ENCODE results near the gene TRIM62.
"Not testable (repeated sequence)": the region's sequence is repeated elsewhere in the genome, so short reads cannot be mapped to it uniquely, and the experiment has no call there.

Gene TRIM62

GRCh38 chr1:33119532-33120217, 62.2 kb downstream of the TRIM62 start:
- FAIRE-seq, result no peak
- no peak for DNase-seq (ENCODE audit: insufficient read length, low spot score)
- TF ChIP-seq PAX5 (IDR thresholded peaks at IDR 0.05; ENCODE audit: insufficient read depth, low read length, severe bottlenecking) (no peak), POLR2A (IDR thresholded peaks at IDR 0.05; ENCODE audit: low read depth, low read length) (no peak), SPI1 (IDR thresholded peaks at IDR 0.05; ENCODE audit: low read depth, low read length) (no peak), POLR2AphosphoS5 (IDR thresholded peaks at IDR 0.05; ENCODE audit: low read depth, low read length) (no peak), POU2F2 (IDR thresholded peaks at IDR 0.05; ENCODE audit: low read depth, low read length) (no peak), TAF1 (IDR thresholded peaks at IDR 0.05; ENCODE audit: low read depth, low read length) (no peak)

GRCh38 chr1:33119050-33119449, 62.8 kb downstream of the TRIM62 start:
- DNase-seq (ENCODE audit: insufficient read length, low spot score), result no peak
- FAIRE-seq, result no peak

GRCh38 chr1:33118274-33118673, 63.6 kb downstream of the TRIM62 start:
- TF ChIP-seq POLR2A (IDR thresholded peaks at IDR 0.05; ENCODE audit: low read depth, low read length), result no peak
- no peak for TF ChIP-seq SPI1 (IDR thresholded peaks at IDR 0.05; ENCODE audit: low read depth, low read length)
- TF ChIP-seq POU2F2 (IDR thresholded peaks at IDR 0.05; ENCODE audit: low read depth, low read length), result no peak
- no peak for TF ChIP-seq POLR2AphosphoS5 (IDR thresholded peaks at IDR 0.05; ENCODE audit: low read depth, low read length)
- TF ChIP-seq PAX5 (IDR thresholded peaks at IDR 0.05; ENCODE audit: insufficient read depth, low read length, severe bottlenecking), result no peak
- no peak for TF ChIP-seq TAF1 (IDR thresholded peaks at IDR 0.05; ENCODE audit: low read depth, low read length)
- FAIRE-seq (no peak), DNase-seq (ENCODE audit: insufficient read length, low spot score) (no peak)

More at GRCh38 chr1:33119050-33119449, 62.8 kb downstream of the TRIM62 start:
- TF ChIP-seq SPI1 (IDR thresholded peaks at IDR 0.05; ENCODE audit: low read depth, low read length), result no peak
- TF ChIP-seq POU2F2 (IDR thresholded peaks at IDR 0.05; ENCODE audit: low read depth, low read length), result no peak
- TF ChIP-seq POLR2A (IDR thresholded peaks at IDR 0.05; ENCODE audit: low read depth, low read length), result no peak
- no peak for TF ChIP-seq PAX5 (IDR thresholded peaks at IDR 0.05; ENCODE audit: insufficient read depth, low read length, severe bottlenecking)
- no peak for TF ChIP-seq TAF1 (IDR thresholded peaks at IDR 0.05; ENCODE audit: low read depth, low read length)
- TF ChIP-seq POLR2AphosphoS5 (IDR thresholded peaks at IDR 0.05; ENCODE audit: low read depth, low read length), result no peak

GRCh38 chr1:33117440-33118085, 64.3 kb downstream of the TRIM62 start:
- no peak for TF ChIP-seq SPI1 (IDR thresholded peaks at IDR 0.05; ENCODE audit: low read depth, low read length)
- TF ChIP-seq TAF1 (IDR thresholded peaks at IDR 0.05; ENCODE audit: low read depth, low read length), result no peak
- no peak for TF ChIP-seq POU2F2 (IDR thresholded peaks at IDR 0.05; ENCODE audit: low read depth, low read length)
- no peak for TF ChIP-seq POLR2A (IDR thresholded peaks at IDR 0.05; ENCODE audit: low read depth, low read length)
- TF ChIP-seq PAX5 (IDR thresholded peaks at IDR 0.05; ENCODE audit: insufficient read depth, low read length, severe bottlenecking), result no peak
- no peak for TF ChIP-seq POLR2AphosphoS5 (IDR thresholded peaks at IDR 0.05; ENCODE audit: low read depth, low read length)
- FAIRE-seq (no peak), DNase-seq (ENCODE audit: insufficient read length, low spot score) (no peak)

GRCh38 chr1:33111965-33112364, 69.9 kb downstream of the TRIM62 start:
- TF ChIP-seq TAF1 (IDR thresholded peaks at IDR 0.05; ENCODE audit: low read depth, low read length), result no peak
- no peak for TF ChIP-seq POLR2A (IDR thresholded peaks at IDR 0.05; ENCODE audit: low read depth, low read length)
- TF ChIP-seq SPI1 (IDR thresholded peaks at IDR 0.05; ENCODE audit: low read depth, low read length), result no peak
- TF ChIP-seq PAX5 (IDR thresholded peaks at IDR 0.05; ENCODE audit: insufficient read depth, low read length, severe bottlenecking), result no peak
- no peak for TF ChIP-seq POLR2AphosphoS5 (IDR thresholded peaks at IDR 0.05; ENCODE audit: low read depth, low read length)
- no peak for TF ChIP-seq POU2F2 (IDR thresholded peaks at IDR 0.05; ENCODE audit: low read depth, low read length)
- FAIRE-seq (peak; percentile 13), DNase-seq (ENCODE audit: insufficient read length, low spot score) (no peak)

- TF ChIP-seq POU2F2 (IDR thresholded peaks at IDR 0.05; ENCODE audit: low read depth, low read length) (no peak), POLR2A (IDR thresholded peaks at IDR 0.05; ENCODE audit: low read depth, low read length) (no peak), TAF1 (IDR thresholded peaks at IDR 0.05; ENCODE audit: low read depth, low read length) (no peak), POLR2AphosphoS5 (IDR thresholded peaks at IDR 0.05; ENCODE audit: low read depth, low read length) (no peak), PAX5 (IDR thresholded peaks at IDR 0.05; ENCODE audit: insufficient read depth, low read length, severe bottlenecking) (no peak), SPI1 (IDR thresholded peaks at IDR 0.05; ENCODE audit: low read depth, low read length) (no peak)
- DNase-seq (ENCODE audit: insufficient read length, low spot score) (no peak), FAIRE-seq (no peak)
These were observed 71.4 kb downstream of the TRIM62 start for GRCh38 chr1:33110477-33110876.

GRCh38 chr1:33100119-33100415, 81.8 kb downstream of the TRIM62 start:
- DNase-seq (ENCODE audit: insufficient read length, low spot score); FAIRE-seq: not testable (repeated sequence)

GRCh38 chr1:33099290-33100118, 82.3 kb downstream of the TRIM62 start:
- FAIRE-seq (peak; percentile 97), DNase-seq (ENCODE audit: insufficient read length, low spot score) (no peak)
- TF ChIP-seq POLR2AphosphoS5 (IDR thresholded peaks at IDR 0.05; ENCODE audit: low read depth, low read length), result no peak
- TF ChIP-seq TAF1 (IDR thresholded peaks at IDR 0.05; ENCODE audit: low read depth, low read length), result no peak
- TF ChIP-seq POLR2A (IDR thresholded peaks at IDR 0.05; ENCODE audit: low read depth, low read length), result no peak
- no peak for TF ChIP-seq PAX5 (IDR thresholded peaks at IDR 0.05; ENCODE audit: insufficient read depth, low read length, severe bottlenecking)
- no peak for TF ChIP-seq POU2F2 (IDR thresholded peaks at IDR 0.05; ENCODE audit: low read depth, low read length)

- DNase-seq (ENCODE audit: insufficient read length, low spot score), result no peak
- TF ChIP-seq POLR2A (IDR thresholded peaks at IDR 0.05; ENCODE audit: low read depth, low read length), result no peak
- no peak for TF ChIP-seq PAX5 (IDR thresholded peaks at IDR 0.05; ENCODE audit: insufficient read depth, low read length, severe bottlenecking)
- TF ChIP-seq SPI1 (IDR thresholded peaks at IDR 0.05; ENCODE audit: low read depth, low read length), result peak; percentile 17; the same call in 1 of the 2 replicates
- no peak for TF ChIP-seq POU2F2 (IDR thresholded peaks at IDR 0.05; ENCODE audit: low read depth, low read length)
- no peak for TF ChIP-seq TAF1 (IDR thresholded peaks at IDR 0.05; ENCODE audit: low read depth, low read length)
- TF ChIP-seq POLR2AphosphoS5 (IDR thresholded peaks at IDR 0.05; ENCODE audit: low read depth, low read length), result no peak
- FAIRE-seq, result no peak
These were observed 83.5 kb downstream of the TRIM62 start for GRCh38 chr1:33098371-33098770.

All from GM12891 (cell line).